Measurements from ENCODE around the gene KREMEN1. TPM values are rescaled to one million over a fixed set of nuclear protein-coding genes. Genes with fewer than 3 reads are reported as not detected.

The KREMEN1 gene
- total RNA-seq, 1 experiment from 2014 or later: 1.5 TPM

- no peak for DNase-seq (ENCODE audit: extremely low read depth, low read depth)
Measured at GRCh38 chr22:29203488-29204454, 130.9 kb downstream of the KREMEN1 start.

DNA sequence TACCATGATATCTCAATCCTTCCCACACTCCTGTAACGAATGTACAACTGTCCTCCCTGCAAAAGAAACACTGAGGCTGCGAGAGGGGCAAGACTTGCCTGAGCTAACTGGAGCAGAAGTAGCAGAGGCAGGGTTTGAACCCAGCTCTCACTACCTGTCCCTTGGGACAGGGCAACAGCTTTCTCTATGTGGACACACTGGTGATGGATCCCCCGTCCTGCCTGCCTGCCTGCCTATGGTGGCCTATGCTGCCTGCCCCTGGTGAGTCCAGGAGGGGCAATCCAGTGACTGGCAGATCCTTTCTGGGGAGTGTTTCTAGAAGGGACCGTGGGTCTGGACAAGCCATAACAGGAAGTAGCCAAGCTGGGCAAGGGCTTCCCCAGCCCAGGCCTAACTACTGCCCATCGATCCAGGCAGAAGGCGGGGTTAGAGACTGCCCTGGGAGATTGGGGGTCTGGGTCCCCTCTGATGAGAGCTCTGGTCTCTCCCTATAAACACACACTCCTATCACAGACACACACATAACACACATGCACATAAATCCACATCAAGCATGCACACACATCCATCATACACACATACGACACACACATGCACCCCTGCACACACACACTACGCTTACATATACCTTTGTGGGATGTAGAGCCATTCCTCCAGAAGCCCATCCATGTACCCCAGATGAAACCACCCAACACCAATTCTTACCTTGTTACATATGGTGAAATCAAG lies 131.8 kb downstream of the KREMEN1 start:
- DNase-seq (ENCODE audit: extremely low read depth, low read depth): no peak

DNA sequence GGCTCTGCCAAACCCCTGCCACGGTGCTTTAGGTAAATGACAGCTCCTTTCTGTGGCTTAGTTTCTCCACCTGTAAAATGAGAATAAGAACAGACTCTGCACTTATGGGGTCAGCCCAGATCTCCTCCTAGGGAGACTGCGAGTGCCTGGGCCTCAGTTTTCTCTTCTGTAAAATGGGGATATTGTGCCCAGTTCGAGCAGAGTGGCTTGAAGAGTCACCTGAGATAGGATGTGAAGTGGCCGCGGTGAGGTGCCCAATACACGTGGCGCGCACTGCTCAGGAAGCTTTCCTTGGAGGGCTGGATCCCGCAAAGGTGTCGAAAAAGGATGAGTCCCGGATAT lies 132.4 kb downstream of the KREMEN1 start:
- no peak for DNase-seq (ENCODE audit: extremely low read depth, low read depth)

GRCh38 chr22:29205594-29206371 lies 132.9 kb downstream of the KREMEN1 start, which contains the start of gene EMID1:
EMID1 (plus strand) TSS chr22:29205896; CDS start chr22:29206039, 143 bp downstream.
- DNase-seq (ENCODE audit: extremely low read depth, low read depth): no peak

GRCh38 chr22:29206372-29207242 lies 133.8 kb downstream of the KREMEN1 start:
- no peak for DNase-seq (ENCODE audit: extremely low read depth, low read depth)

DNA sequence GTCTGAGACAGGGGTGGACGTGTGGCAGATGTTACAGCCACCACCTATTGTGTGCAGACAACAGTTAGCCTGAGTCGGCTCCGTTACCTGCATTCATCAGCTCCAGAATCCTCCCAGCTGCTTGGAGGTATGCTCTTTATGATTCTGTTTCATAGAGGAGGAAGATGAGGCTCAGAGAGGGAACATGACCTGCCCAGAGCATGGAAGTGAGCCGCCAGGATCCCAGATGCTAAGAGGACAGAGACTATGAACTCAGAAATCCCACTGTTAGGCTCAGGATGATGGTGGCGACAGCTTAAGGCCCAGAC lies 134.4 kb downstream of the KREMEN1 start:
- no peak for DNase-seq (ENCODE audit: extremely low read depth, low read depth)

DNA sequence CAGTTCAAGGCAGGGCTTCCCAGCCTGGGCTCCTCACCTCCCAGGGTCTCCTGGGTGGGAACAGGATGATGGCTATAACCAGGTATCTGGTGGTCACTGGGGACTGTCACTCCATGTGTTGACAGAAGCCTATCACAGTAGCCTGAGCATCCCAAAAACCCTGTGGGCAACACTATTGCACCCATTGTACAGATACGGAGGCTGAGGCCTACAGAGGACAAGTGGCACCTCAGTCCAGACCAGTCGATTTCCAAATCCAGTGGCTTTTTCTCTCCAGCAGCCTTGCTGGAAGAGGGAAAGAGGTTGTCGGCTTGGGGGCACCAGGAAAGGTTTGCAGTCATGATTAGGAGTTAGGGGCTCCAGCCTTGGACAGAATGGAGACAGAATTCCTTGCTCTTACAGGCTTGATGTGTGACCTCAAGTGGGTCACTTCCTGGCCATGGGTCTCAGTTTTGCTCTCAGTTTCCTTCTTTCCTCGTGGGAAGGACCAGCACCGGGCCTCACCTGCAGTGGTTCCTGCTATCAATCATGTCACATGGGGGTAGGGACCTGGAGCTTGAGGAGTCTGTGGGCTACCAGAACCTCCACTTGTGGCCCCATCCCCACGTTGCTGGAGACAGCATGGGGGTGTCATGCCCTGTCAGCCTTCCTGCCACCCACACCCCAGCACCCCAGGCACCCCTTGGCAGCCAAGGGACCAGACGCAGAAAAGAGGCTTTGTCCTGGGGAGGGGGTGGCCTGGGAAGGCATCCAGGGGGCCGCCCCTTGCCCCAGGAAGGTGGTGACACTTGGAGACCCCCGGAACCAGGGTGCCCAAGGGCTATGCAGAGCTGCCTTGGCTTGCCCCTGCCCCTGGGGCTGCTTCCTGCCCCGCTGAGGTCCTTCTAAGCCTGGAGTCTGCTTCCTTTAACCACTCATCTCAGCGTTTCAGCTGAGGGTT lies 135.0 kb downstream of the KREMEN1 start:
- no peak for DNase-seq (ENCODE audit: extremely low read depth, low read depth)

- no peak for DNase-seq (ENCODE audit: extremely low read depth, low read depth)
Measured at GRCh38 chr22:29208502-29208862, 135.6 kb downstream of the KREMEN1 start.

GRCh38 chr22:29208879-29209623 lies 136.2 kb downstream of the KREMEN1 start:
- no peak for DNase-seq (ENCODE audit: extremely low read depth, low read depth)

- DNase-seq (ENCODE audit: extremely low read depth, low read depth): no peak
Measured at GRCh38 chr22:29209624-29209929, 136.7 kb downstream of the KREMEN1 start.

- DNase-seq (ENCODE audit: extremely low read depth, low read depth): no peak
Measured at GRCh38 chr22:29211066-29211465, 138.2 kb downstream of the KREMEN1 start.

DNA sequence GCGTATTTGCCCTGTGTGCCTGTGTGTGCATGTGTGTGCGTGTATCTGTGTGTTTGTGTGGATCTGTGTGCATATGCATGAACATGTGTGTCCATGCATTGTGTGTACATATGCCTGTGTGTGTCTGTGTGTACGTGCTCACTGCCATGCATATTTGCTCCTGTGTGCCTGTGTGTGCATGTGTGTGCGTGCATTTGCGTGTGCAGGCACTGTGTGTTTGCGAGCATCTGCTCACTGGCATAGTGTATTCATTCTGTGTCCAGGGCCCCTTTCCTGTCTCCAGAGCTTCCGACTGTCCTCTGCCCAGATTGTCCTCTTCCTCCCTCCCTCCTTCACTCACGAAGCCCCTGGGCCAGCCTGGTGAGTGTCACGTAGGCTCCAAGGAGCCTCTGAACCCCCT lies 138.6 kb downstream of the KREMEN1 start:
- DNase-seq (ENCODE audit: extremely low read depth, low read depth): no peak

DNA sequence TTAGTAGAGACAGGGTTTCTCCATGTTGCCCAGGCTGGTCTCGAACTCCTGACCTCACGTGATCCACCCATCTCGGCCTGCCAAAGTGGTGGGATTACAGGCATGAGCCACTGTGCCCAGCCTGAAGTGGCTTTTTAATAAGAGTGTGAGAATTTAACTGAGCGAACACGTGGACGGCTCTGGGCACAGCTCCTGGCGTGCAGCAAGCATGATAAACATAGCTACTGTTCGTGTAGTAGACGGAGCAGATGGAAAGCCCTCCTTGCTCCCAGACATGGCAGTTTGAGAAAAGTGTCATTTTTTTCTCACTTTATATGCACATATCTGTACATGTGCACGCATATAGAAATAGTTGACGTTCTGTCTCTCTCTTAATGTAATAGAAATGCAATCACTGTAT lies 139.9 kb downstream of the KREMEN1 start:
- DNase-seq (ENCODE audit: extremely low read depth, low read depth): no peak

- no peak for DNase-seq (ENCODE audit: extremely low read depth, low read depth)
Measured at GRCh38 chr22:29213493-29213892, 140.7 kb downstream of the KREMEN1 start.

DNA sequence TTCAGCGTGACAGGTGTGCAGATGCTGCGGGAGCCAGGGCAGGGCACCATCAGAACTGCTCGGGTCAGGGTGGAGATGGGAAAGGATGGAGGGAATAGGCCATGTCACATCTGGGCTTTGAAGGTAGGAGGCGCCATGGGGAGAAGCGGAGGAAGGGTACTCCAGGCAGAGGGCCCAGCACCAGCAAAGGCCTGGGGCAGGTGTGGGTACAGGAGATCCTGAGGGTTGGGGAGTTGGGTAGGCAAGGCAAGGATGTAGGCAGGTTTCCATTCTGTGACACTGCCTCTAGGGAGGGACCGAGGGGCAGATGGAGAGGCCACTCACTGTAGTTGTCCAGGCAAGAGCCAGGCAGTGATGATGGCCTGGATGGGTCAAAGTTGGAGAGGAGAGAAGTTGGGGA lies 141.4 kb downstream of the KREMEN1 start:
- DNase-seq (ENCODE audit: extremely low read depth, low read depth): no peak

DNA sequence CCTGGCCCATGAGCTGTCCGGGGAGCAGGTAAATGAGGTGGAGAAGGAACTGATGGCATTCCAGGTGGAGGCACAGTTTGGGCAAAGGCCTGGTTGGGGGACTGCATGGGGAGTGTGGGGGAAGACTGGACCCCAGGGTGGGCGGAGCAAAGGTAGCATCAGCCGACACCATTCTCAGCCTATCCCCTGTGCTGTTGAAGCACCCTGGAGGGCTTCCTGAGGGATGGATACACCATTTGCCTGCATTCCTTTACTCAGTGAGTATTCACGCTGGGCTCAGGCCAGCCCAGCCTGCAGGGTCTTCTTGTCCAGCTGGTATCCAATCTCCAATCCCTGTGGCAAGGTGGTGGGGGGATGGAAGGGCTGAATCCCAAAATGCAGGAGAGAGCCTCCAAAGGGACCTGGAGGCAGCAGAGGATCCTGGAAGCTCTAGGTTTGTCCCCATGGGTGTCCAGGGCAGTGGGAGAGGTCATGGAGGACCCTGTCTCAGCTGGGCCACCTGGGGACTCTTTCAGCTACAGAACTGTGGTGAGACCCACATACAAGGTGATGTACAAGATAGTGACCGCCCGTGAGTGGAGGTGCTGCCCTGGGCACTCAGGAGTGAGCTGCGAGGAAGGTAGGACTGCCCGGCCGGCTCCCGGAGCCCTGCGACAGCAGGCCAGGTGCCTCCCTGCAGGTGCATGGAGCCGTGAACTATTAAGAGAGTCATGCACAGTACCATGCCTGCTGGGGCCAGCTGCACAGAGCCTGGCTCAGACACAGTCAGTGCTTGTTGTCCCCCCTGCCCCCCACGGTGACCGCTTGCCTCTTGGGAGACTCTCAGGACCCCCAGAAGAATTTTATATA lies 142.4 kb downstream of the KREMEN1 start:
- no peak for DNase-seq (ENCODE audit: extremely low read depth, low read depth)

GRCh38 chr22:29216011-29216872 lies 143.4 kb downstream of the KREMEN1 start:
- no peak for DNase-seq (ENCODE audit: extremely low read depth, low read depth)
